GM04504 (cell line): ENCODE results near the gene EPB41L3.

Experiments used
- DNase-seq: peaks from one replicate; pipeline ENCODE4 v3.0.0-alpha.2; 2012; ENCODE audit warnings: low read depth

Gene EPB41L3

GRCh38 chr18:5413447-5413846, 130.3 kb downstream of the EPB41L3 start:
- DNase-seq: no peak

DNA sequence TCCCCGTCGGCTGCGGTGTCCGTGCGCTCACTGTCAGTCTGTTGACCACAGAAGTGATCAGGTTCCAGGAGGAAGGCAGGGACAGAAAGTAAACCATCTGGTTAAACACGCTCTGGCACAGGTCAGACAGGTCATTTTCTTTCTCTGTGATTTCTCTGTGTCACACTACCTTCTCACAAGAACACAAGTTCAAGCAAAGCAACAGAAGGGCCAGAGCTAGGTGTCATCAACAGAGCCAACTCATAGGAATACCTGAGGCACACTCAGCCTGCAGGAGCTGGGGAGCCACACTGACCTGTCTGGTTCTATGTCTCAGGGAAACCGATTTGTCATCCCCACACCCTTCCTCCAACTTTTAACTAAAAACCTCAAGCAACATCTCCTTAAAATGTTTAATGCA, 133.2 kb downstream of the EPB41L3 start:
- DNase-seq: no peak

DNA sequence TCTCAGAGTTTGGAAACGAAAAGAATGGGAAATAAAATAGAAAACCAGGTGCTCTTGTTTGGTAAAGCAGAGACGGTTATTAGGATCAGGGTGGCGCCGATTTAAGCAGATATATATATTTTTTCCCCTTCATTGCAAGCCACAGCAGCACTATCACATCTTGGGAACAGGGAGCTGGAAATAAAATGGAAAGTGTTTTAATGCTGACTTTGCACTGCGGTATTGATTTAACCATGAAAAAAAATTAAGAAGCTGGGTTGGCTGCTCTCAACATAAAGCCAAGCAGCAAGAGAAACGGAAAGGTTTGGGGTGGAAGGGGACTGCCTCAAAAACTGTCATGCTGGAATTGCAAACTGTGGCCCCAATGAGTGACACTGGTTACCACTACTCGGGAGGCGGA, 145.5 kb downstream of the EPB41L3 start:
- DNase-seq: no peak

DNA sequence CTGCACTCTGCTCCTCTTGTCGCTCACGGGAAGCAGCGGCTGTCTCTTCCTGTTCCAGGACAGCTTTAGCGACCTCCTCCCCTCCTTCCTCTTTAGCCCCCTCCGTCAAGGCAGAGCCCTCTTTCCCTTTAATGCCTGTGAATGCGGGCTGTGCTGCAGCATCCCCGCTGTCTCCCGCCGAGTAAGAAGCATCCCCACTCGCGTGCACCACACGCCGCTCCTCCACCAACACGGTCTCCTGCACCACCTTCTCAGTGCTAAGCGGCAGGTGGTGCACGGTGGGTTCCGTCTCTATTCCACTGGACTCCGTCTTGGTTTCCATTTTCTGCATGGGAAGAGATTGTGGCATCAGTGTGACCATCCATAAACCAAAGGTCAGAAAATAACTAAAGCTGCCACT, 146.7 kb downstream of the EPB41L3 start:
- DNase-seq: no peak

GRCh38 chr18:5395860-5396448, 147.8 kb downstream of the EPB41L3 start:
- DNase-seq: no peak

- DNase-seq: no peak
Observed at GRCh38 chr18:5393779-5394178, 150.0 kb downstream of the EPB41L3 start.

DNA sequence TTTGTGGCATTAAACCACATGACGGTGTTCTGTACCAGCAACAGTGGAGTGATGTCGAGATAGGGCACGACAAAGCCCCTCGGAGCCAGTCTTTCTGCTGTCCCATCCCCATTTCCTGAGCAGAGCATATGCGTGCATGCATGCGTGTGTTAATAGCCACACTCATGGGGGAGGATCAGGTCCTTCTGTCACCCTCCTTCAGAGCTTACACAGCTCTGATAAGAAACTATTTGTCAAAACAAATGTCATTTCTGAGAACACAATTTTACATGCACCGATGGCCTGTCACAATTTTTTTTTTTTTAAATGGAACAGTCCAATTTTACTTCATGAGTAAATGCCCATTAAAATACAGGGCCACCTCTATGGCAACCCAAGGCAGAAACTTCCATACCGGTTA, 152.4 kb downstream of the EPB41L3 start:
- DNase-seq: no peak

- DNase-seq: no peak
Observed at GRCh38 chr18:5389356-5389755, 154.4 kb downstream of the EPB41L3 start.

- no peak for DNase-seq
Observed at GRCh38 chr18:5388896-5389295, 154.9 kb downstream of the EPB41L3 start.

DNA sequence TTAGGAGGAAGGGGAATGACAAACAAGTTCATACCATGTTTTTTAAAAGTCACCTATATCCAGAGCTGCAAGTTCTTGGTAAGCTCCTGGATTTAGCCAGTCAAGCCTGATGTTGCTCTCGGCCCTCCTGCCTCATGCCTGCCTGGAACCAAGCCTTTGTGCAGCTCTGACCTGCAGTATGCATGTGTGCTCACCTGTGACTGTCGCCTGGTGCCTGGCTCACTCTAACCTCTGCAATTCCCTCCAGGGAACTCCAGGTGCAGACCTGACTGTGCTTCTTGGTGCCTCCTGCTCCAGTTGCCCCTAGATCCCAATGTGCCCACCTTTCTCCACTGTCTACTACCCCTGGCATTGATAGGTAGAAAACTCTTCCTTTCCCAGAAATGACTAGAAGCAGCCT, 163.2 kb downstream of the EPB41L3 start:
- no peak for DNase-seq

DNA sequence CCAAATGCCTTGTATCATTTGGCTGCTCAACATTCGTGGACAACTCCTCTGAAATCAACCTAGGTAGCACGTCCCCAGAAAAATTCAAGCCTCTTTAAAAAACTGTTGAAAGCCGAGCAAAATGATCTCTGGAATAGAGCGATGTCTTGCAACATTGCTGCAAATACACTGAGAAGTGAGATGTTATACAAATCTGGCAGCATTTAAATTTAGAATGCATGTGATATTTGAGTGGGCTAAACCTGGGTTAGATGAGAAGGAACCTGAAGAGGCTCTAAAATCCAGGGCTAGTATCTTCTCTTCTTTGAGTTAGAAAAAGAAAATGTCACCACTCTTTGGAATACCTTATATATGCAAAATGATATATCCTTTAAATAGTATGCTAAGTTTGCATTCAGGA, 166.8 kb downstream of the EPB41L3 start:
- DNase-seq: no peak

DNA sequence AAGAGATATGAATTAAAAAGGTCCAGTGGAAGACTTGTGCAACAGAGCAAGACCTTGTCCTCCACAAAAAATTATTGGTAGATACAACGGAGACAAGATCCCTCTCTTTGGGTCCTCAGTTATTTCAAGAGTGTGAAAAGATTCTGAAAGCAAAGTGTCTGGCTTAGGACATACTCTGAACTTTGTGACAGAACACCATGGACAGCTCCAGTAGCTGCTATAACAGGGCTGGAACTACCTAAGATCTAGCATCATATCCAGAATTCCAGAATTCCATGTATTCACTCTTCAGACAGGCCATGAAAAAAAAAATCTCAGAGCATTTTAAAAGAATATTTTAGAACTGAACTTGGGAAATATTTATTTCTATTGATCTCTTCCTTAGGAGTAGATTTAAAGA, 173.5 kb downstream of the EPB41L3 start:
- no peak for DNase-seq

DNA sequence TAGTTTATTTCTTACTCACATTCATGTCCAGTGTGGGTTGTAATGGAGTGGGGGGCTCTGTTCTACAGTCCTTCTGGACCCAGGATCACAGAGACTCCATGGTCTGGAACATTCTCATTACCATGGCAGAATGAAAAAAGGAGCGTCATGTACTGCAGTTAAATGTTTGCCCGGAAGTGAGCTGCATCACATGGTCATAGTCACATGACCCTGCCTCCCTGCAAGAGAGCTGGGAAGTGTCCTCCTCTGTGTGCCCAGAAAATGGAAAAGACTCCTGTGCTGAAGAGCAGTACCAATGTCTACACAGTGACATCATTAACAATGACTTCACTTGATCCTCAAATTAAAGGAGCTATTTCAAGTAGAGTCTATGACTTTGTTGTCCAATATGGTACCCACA, 174.3 kb downstream of the EPB41L3 start:
- DNase-seq: no peak

GRCh38 chr18:5365443-5365842, 178.4 kb downstream of the EPB41L3 start:
- DNase-seq: no peak

DNA sequence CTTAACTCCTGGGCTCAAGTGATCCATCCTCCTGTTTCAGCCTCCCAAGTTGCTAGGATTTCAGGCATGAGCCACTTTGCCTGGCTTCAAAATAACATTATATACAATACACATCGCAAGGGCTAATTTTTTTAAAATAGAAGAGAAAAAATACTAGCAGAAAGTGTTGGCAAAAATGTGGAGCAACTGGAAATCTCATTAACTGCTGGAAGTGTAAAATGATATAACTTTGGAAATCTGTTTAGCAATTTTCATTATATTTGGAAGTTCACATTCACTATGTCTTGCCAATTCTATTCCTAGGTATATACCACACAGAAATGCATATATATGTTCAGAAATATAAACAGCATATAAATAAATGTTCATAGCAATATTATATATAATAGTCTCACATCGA, 193.2 kb downstream of the EPB41L3 start:
- no peak for DNase-seq
